Stomach smooth muscle (tissue), 2 donors: ENCODE results near the gene ZNF281.

Experiments used
- H3K27ac ChIP-seq: one replicate; pipeline ENCODE4 v1.7.0; 2013; ENCODE audit warnings: mild to moderate bottlenecking, low read length, inconsistent platforms
- H3K27me3 ChIP-seq, 2 donors: one replicate each; pipeline ENCODE4 v1.7.0; 2013; ENCODE audit warnings: low read length in 2 of 2; ENCODE audit not compliant: insufficient read depth in 2 of 2, control insufficient read depth in 1 of 2
- H3K36me3 ChIP-seq, 2 donors: one replicate each; pipeline ENCODE4 v1.7.0; 2013; ENCODE audit warnings: low read length in 2 of 2; ENCODE audit not compliant: control insufficient read depth in 2 of 2, insufficient read depth in 2 of 2
- H3K4me1 ChIP-seq: one replicate; pipeline ENCODE4 v1.7.0; 2013; ENCODE audit warnings: low read length; ENCODE audit not compliant: control insufficient read depth, insufficient read depth
- H3K4me3 ChIP-seq, 2 donors: one replicate each; pipeline ENCODE4 v1.7.0; 2013; ENCODE audit warnings: low read length in 2 of 2
- H3K9ac ChIP-seq, 2 donors: one replicate each; pipeline ENCODE4 v1.7.0; 2013; ENCODE audit warnings: low read length in 2 of 2, mild to moderate bottlenecking in 1 of 2
- H3K9me3 ChIP-seq, 2 donors: one replicate each; pipeline ENCODE4 v1.7.0; 2013; ENCODE audit warnings: low read length in 2 of 2; ENCODE audit not compliant: control insufficient read depth in 2 of 2
- donor health status: healthy.
- donor health status: Pancreatic carcinoma.

Gene ZNF281

DNA sequence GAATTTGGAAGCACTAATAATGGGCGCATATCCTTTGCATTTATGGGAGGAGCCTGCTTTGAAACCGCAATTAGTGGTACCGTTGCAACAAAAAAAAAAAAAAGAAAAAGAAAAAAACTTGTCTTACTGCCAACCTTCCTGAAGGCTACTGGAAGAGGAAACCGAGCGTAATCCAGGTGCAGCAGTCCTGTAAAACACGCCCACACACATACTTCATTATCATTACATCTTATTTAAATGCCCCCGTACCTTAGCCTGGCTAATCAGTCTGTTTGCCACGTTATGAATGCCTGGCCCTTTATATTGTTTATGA lies 686 bp upstream of the ZNF281 start:
- Histone ChIP-seq H3K9ac (peak overlapping the region in 1 of 2 donors; percentile 89), H3K27ac (no peak overlapping the region)

DNA sequence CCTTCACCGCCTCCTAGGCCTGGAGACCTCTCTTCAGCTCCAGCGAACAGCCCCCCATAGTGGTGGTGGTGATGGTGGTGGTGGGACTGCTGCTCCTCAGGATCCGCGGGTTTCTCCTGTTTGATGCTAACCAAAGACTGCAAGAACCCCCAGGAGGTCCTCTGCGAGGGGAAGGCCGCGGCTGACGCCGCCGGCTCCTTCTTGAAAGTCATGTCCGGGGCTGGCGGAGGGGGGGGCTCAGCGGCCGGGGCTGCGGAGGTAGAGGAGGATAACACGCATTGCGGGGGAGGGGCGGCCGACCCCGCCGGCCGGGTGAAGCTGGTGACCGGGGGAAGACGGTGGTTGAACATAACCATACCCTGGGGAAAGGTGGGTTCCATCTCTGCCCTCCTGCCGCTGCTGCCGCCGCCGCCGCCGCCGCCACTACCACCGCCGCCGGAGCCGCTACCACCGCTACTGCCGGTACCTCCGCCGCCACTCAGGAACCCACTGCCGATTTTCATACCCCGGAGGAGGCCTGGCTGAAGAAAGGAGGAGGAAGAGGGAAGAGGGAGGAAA lies 554 bp downstream of the ZNF281 start:
- H3K27me3 ChIP-seq = no peaks in the 10 kb centered on the region
- peaks cover 19% of the 10 kb centered on the region for H3K4me1 ChIP-seq
- H3K9ac ChIP-seq = peak overlapping the region; percentile 81 to 89
- H3K36me3 ChIP-seq = peaks cover 0 to 12% of the 10 kb centered on the region in 2 donors
- peak overlapping the region; percentile 69 to 88 for H3K4me3 ChIP-seq
- H3K9me3 ChIP-seq = no peaks in the 10 kb centered on the region
- peak overlapping the region; percentile 31 for H3K27ac ChIP-seq

More for the DNA sequence above, 686 bp upstream of the ZNF281 start:
- Histone ChIP-seq H3K9me3 (no peaks in the 10 kb centered on the region), H3K4me1 (peaks cover 19% of the 10 kb centered on the region), H3K36me3 (peaks cover 0 to 12% of the 10 kb centered on the region in 2 donors), H3K4me3 (peak overlapping the region; percentile 69 to 88), H3K27me3 (no peaks in the 10 kb centered on the region)

DNA sequence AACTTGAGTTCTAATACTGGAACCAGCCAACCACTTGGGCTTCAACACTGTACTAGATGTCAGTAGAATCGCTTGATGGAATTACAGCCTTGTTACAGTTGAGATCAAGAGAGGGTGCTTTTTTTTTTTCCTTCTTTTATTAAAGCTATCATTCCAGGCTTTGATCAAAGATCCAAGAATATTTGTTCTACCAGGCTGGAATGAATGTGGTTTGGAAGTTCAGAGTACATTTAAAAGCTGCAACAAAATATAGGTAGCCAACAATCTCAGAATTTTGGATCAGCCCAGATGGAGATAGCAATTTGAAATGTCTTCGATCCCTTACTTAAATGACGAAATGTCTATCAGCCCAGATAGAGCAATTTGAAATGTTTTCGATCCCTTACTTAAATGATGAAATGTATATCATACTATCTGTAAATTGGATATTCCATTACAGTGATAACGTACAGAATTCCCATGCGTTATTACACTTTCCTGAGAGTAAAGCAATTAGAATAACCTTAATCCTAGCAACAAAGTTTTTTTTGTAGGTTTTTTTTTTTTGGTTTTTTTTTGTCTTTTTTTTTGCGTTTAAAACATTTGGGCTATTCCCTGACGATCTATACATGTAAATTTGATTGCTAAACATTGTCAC lies 3.6 kb downstream of the ZNF281 start:
- Histone ChIP-seq H3K4me3 (peak overlapping the region in 1 of 2 donors; percentile 26), H3K27ac (no peak overlapping the region), H3K27me3 (no peaks in the 10 kb centered on the region), H3K36me3 (peaks cover 0 to 12% of the 10 kb centered on the region in 2 donors), H3K9ac (no peak overlapping the region), H3K9me3 (no peaks in the 10 kb centered on the region), H3K4me1 (peaks cover 19% of the 10 kb centered on the region)

DNA sequence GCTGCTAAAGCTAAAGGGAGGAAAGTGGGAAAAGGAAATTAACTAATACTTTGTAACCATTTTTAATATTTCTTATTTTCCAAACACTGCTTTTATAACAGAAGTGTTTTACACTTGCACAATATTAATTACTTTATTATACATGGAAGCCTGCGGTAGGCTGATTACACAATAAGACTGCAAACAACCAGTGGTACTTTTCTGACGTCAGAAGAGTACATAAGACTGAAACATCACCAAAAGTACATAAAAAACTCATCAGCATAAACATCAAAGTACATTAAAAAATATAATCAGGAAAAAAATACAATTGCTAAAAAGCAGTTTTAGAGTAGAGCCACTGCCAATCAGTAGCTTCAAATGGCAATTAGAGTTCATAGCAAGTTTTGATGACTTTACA lies 4.6 kb downstream of the ZNF281 start:
- Histone ChIP-seq H3K9me3 (no peaks in the 10 kb centered on the region), H3K9ac (no peak overlapping the region), H3K4me3 (peak overlapping the region in 1 of 2 donors; percentile 26), H3K4me1 (peaks cover 15% of the 10 kb centered on the region), H3K27me3 (no peaks in the 10 kb centered on the region), H3K36me3 (peaks cover 0 to 12% of the 10 kb centered on the region in 2 donors), H3K27ac (no peak overlapping the region)

DNA sequence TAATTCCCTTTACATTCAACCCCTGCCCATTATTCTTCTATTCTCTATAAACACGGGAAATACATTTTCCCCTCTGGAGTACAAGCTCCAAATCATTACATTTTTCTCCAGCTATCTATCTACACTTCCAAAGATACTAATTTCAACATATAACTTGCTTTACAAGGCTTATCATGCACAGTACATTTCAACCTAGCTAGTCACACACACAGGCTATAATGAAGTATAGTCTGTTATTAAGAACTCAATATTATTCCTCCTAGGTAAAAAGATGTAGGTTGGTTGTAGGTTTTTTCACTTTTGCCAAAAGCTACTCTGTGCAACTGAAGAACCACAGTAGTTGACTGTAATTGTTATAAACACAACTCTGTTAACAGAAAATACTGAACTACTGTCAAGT lies 8.1 kb downstream of the ZNF281 start:
- no peaks in the 10 kb centered on the region for H3K9me3 ChIP-seq
- no peak overlapping the region for H3K9ac ChIP-seq
- no peaks in the 10 kb centered on the region for H3K4me1 ChIP-seq
- no peak overlapping the region for H3K27ac ChIP-seq
- no peaks in the 10 kb centered on the region for H3K36me3 ChIP-seq
- H3K4me3 ChIP-seq = no peak overlapping the region
- H3K27me3 ChIP-seq = no peaks in the 10 kb centered on the region

GRCh38 chr1:200401263-200401662 lies 8.6 kb downstream of the ZNF281 start:
- Histone ChIP-seq H3K4me3 (no peak overlapping the region), H3K36me3 (no peaks in the 10 kb centered on the region), H3K9me3 (no peaks in the 10 kb centered on the region), H3K4me1 (no peaks in the 10 kb centered on the region), H3K9ac (no peak overlapping the region), H3K27ac (no peak overlapping the region), H3K27me3 (no peaks in the 10 kb centered on the region)

GRCh38 chr1:200400556-200400955 lies 9.3 kb downstream of the ZNF281 start:
- H3K9me3 ChIP-seq = no peaks in the 10 kb centered on the region
- H3K36me3 ChIP-seq = no peaks in the 10 kb centered on the region
- no peak overlapping the region for H3K27ac ChIP-seq
- no peaks in the 10 kb centered on the region for H3K27me3 ChIP-seq
- H3K4me3 ChIP-seq = no peak overlapping the region
- H3K9ac ChIP-seq = no peak overlapping the region
- H3K4me1 ChIP-seq = no peaks in the 10 kb centered on the region

GRCh38 chr1:200399860-200400259 lies 10.0 kb downstream of the ZNF281 start:
- Histone ChIP-seq H3K9me3 (no peaks in the 10 kb centered on the region), H3K4me3 (no peak overlapping the region), H3K36me3 (no peaks in the 10 kb centered on the region), H3K27me3 (no peaks in the 10 kb centered on the region), H3K4me1 (no peaks in the 10 kb centered on the region), H3K27ac (no peak overlapping the region), H3K9ac (no peak overlapping the region)

DNA sequence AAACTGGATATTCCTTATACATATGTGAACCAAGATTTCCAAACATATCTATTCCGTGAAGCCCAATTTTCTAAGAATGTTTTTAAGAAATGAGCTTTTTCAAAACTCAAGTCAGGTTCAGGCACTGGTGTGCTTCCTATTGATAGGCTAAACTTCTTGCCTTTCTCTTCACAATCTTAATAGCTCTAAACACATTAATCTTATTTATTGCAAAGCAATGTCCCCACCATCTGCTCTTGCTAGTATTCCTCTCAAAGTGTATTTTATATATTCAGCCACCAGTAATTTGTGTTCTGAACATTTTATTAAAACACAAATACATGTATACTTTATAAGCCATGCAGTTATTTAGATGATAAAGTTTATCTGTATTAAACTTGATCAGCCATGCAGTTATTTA lies 11.5 kb downstream of the ZNF281 start:
- Histone ChIP-seq H3K4me3 (no peak overlapping the region), H3K27ac (no peak overlapping the region), H3K9me3 (no peaks in the 10 kb centered on the region), H3K36me3 (no peaks in the 10 kb centered on the region), H3K9ac (no peak overlapping the region), H3K4me1 (no peaks in the 10 kb centered on the region), H3K27me3 (no peaks in the 10 kb centered on the region)

DNA sequence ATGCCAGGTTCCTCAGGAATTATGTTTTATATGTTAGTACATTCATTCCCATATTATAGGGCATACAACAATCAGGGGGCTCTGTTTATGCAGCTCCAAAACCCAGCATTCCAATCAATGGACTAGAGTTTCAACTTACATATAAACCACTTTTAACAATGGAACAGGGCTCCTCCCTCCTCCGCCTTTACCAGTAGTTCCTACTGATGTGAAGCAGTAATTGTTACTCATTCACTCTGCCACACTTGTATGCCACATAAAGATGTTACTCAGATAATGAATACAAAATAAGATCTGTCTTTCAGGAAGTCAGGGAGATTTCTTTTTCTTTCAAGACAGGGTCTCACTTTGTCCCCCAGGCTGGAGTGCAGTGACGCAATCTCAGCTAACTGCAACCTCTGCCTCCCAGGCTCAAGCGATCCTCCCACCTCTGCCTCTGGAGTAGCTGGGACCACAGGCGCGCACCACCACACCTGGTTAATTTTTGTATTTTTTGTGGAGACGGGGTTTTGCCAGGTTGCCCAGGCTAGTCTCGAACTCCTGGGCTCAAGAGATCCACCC lies 17.1 kb downstream of the ZNF281 start:
- H3K27me3 ChIP-seq = no peaks in the 10 kb centered on the region
- no peak overlapping the region for H3K4me3 ChIP-seq
- H3K9me3 ChIP-seq = no peaks in the 10 kb centered on the region
- H3K4me1 ChIP-seq = no peaks in the 10 kb centered on the region
- no peaks in the 10 kb centered on the region for H3K36me3 ChIP-seq
- H3K9ac ChIP-seq = no peak overlapping the region
- H3K27ac ChIP-seq = no peak overlapping the region

GRCh38 chr1:200391747-200392146 lies 18.1 kb downstream of the ZNF281 start:
- no peaks in the 10 kb centered on the region for H3K9me3 ChIP-seq
- H3K9ac ChIP-seq = no peak overlapping the region
- H3K4me3 ChIP-seq = no peak overlapping the region
- no peaks in the 10 kb centered on the region for H3K36me3 ChIP-seq
- no peak overlapping the region for H3K27ac ChIP-seq
- H3K4me1 ChIP-seq = no peaks in the 10 kb centered on the region
- no peaks in the 10 kb centered on the region for H3K27me3 ChIP-seq
